Epithelial cell of proximal tubule (primary cell): ENCODE data around the gene ZCCHC14. TPM values are rescaled to one million over a fixed set of nuclear protein-coding genes. Genes with fewer than 3 reads are reported as not detected.
A peak's percentile ranks its signal among the peaks of the same experiment; 100 is the strongest.

Experiments used
- DNase-seq: peaks from one replicate; pipeline ENCODE4 v3.0.0-alpha.2; 2011; ENCODE audit warnings: low read depth
- H3K4me3 ChIP-seq: 2 replicates; pipeline ENCODE4 v1.5.1; 2011; ENCODE audit warnings: low read depth, mild to moderate bottlenecking, low read length
- total RNA-seq: library from RNA; depleted of rRNA; stranded (reverse); fragments of >200 nt; gene quantifications from 2 replicates; pipeline ENCODE4 v1.2.3, GENCODE V29; 2015
- TF ChIP-seq, protein P1 (sequence below): conservative IDR thresholded peaks from 2 replicates; pipeline ENCODE4 v1.5.1; 2012; ENCODE audit warnings: low read depth, mild to moderate bottlenecking, low read length

The ZCCHC14 gene
- total RNA-seq, 1 donor from 2014 or later = 11.8 TPM

- TF ChIP-seq, protein P1, sequence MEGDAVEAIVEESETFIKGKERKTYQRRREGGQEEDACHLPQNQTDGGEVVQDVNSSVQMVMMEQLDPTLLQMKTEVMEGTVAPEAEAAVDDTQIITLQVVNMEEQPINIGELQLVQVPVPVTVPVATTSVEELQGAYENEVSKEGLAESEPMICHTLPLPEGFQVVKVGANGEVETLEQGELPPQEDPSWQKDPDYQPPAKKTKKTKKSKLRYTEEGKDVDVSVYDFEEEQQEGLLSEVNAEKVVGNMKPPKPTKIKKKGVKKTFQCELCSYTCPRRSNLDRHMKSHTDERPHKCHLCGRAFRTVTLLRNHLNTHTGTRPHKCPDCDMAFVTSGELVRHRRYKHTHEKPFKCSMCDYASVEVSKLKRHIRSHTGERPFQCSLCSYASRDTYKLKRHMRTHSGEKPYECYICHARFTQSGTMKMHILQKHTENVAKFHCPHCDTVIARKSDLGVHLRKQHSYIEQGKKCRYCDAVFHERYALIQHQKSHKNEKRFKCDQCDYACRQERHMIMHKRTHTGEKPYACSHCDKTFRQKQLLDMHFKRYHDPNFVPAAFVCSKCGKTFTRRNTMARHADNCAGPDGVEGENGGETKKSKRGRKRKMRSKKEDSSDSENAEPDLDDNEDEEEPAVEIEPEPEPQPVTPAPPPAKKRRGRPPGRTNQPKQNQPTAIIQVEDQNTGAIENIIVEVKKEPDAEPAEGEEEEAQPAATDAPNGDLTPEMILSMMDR = no peak
- no peak for DNase-seq
Measured at GRCh38 chr16:87410968-87411367, 81.9 kb downstream of the ZCCHC14 start.

GRCh38 chr16:87410530-87410929, 82.3 kb downstream of the ZCCHC14 start:
- TF ChIP-seq, protein P1 = no peak
- H3K4me3 ChIP-seq = no peak overlapping the region
- DNase-seq = no peak

More at GRCh38 chr16:87410968-87411367, 81.9 kb downstream of the ZCCHC14 start:
- H3K4me3 ChIP-seq = no peak overlapping the region

DNA sequence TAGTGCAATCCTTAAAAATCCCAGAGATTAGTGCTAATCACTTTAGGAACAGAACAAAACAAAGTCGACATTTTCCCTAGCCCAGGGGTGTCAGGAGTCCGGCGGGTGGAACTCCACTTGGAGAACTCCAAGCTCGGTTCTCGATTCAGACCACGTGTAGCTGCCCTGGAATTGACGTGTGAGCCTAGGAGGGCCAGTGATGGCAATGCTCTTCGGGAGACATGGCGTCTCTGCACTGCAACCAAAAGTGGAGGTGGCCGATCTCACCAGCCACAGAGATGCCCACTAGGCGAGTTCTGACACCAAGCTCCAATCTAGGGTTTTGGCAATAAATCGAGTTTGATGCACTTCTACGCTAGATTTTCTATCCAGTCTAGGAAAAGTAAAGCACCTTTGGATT, 83.0 kb downstream of the ZCCHC14 start:
- H3K4me3 ChIP-seq = no peak overlapping the region
- TF ChIP-seq, protein P1 = no peak
- no peak for DNase-seq

DNA sequence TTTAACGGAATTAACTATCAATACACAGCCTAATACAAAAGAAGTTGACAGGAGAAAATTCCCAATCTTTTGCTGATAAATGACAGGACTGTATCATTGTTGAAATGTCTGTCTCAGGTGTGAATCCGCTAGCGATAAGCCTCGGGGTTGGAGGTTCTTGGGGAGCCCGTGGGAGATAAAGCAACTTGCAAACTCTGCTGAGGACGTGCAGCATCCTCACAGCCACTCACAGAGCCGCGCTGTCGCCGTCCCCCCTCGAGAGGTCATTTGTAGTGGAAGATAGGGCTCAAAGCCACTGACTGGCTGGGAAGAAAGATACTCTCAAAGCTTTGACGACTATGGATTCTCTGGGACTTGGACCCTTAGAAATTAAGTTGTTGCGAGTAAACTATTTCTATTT, 83.7 kb downstream of the ZCCHC14 start:
- no peak overlapping the region for H3K4me3 ChIP-seq
- TF ChIP-seq, protein P1 = no peak
- DNase-seq = no peak

DNA sequence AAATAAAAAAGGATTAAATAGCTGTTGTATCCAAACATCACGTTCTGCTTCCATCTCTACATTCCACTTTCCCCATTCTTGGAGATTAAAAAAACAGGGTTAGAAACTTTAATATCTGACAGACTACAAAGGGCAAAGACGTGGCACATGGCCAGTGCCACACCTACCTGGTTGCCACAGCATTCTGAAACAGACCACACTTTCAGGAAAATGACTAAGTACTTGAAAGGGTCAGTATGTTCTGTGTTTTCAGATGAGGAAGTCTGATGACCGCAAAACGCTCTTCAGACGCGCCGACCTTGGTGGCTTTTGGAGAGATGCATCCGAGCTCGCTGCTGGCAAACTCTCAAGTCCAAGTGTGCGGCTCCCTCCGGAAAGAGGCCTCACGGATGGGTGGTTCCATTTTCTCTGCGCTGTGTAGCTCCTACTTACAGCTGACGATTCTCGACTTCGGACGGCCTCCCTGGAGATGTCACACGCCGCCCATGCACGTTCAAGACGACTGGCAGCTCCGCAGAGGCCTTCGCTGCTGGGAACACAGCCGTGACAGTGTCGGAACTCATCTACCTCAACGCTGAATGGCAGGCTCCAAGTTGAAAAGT, 85.2 kb downstream of the ZCCHC14 start:
- TF ChIP-seq, protein P1 = no peak
- peak overlapping the region; percentile 23 for H3K4me3 ChIP-seq
- DNase-seq = peak; percentile 78

DNA sequence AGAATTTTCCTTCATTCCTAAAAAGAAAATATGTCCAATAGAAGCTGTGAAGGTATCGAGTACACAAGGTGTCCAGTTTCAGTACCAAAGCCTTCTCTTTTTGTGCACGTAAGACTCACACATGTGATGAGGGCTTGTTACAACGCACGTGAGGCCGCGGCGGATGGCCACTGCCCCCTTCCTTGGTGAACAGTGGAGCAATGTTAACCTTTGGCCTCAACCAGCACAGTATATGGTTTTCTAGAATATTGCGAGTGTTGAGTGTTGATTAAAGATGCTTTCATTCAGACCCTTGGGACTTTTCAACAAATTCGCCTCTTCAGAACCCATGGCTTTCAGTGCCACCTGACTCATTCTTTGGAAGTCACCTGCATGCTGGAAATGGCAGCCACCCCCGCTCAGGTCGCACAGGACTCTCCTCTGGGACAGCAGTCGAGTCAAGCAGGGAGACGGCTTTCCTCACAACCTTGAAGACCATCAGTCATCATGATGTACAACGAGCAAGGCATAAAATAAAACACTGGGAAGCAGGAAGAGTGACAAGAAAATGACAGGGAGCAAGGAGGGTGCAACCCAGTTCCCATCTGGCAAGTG, 86.2 kb downstream of the ZCCHC14 start:
- TF ChIP-seq, protein P1 = no peak
- DNase-seq = no peak

More for the DNA sequence above, 86.2 kb downstream of the ZCCHC14 start:
- H3K4me3 ChIP-seq = no peak overlapping the region
